ENCODE measurements around the gene GTPBP4. TPM values are rescaled to one million over a fixed set of nuclear protein-coding genes. Genes with fewer than 3 reads are reported as not detected.

Gene GTPBP4
- total and polyA plus RNA-seq, 2 of the 13 experiments (the other 11 are each of a cell fraction or from before 2014, with no cell fraction given) = 24.1 to 85.5 TPM

- TF ChIP-seq, protein P1, sequence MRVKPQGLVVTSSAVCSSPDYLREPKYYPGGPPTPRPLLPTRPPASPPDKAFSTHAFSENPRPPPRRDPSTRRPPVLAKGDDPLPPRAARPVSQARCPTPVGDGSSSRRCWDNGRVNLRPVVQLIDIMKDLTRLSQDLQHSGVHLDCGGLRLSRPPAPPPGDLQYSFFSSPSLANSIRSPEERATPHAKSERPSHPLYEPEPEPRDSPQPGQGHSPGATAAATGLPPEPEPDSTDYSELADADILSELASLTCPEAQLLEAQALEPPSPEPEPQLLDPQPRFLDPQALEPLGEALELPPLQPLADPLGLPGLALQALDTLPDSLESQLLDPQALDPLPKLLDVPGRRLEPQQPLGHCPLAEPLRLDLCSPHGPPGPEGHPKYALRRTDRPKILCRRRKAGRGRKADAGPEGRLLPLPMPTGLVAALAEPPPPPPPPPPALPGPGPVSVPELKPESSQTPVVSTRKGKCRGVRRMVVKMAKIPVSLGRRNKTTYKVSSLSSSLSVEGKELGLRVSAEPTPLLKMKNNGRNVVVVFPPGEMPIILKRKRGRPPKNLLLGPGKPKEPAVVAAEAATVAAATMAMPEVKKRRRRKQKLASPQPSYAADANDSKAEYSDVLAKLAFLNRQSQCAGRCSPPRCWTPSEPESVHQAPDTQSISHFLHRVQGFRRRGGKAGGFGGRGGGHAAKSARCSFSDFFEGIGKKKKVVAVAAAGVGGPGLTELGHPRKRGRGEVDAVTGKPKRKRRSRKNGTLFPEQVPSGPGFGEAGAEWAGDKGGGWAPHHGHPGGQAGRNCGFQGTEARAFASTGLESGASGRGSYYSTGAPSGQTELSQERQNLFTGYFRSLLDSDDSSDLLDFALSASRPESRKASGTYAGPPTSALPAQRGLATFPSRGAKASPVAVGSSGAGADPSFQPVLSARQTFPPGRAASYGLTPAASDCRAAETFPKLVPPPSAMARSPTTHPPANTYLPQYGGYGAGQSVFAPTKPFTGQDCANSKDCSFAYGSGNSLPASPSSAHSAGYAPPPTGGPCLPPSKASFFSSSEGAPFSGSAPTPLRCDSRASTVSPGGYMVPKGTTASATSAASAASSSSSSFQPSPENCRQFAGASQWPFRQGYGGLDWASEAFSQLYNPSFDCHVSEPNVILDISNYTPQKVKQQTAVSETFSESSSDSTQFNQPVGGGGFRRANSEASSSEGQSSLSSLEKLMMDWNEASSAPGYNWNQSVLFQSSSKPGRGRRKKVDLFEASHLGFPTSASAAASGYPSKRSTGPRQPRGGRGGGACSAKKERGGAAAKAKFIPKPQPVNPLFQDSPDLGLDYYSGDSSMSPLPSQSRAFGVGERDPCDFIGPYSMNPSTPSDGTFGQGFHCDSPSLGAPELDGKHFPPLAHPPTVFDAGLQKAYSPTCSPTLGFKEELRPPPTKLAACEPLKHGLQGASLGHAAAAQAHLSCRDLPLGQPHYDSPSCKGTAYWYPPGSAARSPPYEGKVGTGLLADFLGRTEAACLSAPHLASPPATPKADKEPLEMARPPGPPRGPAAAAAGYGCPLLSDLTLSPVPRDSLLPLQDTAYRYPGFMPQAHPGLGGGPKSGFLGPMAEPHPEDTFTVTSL (CRISPR knock-in tag; IDR thresholded peaks at IDR 0.05; ENCODE audit: borderline replicate concordance) = no peak
- TF ChIP-seq ZKSCAN8 (CRISPR knock-in tag; IDR thresholded peaks at IDR 0.05; ENCODE audit: borderline replicate concordance) = peak; percentile 78; the same call in 1 of the 2 replicates
- TF ChIP-seq HNRNPL (IDR thresholded peaks at IDR 0.05; ENCODE audit: low read depth, low read length) = no peak
- no peak for TF ChIP-seq NFIC (IDR thresholded peaks at IDR 0.05; ENCODE audit: low read length)
- no peak for TF ChIP-seq ZBTB7A (CRISPR knock-in tag; IDR thresholded peaks at IDR 0.05)
- TF ChIP-seq FOXM1 (CRISPR knock-in tag; IDR thresholded peaks at IDR 0.05) = no peak
- TF ChIP-seq ZNF891 (CRISPR knock-in tag; IDR thresholded peaks at IDR 0.05) = no peak
- TF ChIP-seq, protein P2, sequence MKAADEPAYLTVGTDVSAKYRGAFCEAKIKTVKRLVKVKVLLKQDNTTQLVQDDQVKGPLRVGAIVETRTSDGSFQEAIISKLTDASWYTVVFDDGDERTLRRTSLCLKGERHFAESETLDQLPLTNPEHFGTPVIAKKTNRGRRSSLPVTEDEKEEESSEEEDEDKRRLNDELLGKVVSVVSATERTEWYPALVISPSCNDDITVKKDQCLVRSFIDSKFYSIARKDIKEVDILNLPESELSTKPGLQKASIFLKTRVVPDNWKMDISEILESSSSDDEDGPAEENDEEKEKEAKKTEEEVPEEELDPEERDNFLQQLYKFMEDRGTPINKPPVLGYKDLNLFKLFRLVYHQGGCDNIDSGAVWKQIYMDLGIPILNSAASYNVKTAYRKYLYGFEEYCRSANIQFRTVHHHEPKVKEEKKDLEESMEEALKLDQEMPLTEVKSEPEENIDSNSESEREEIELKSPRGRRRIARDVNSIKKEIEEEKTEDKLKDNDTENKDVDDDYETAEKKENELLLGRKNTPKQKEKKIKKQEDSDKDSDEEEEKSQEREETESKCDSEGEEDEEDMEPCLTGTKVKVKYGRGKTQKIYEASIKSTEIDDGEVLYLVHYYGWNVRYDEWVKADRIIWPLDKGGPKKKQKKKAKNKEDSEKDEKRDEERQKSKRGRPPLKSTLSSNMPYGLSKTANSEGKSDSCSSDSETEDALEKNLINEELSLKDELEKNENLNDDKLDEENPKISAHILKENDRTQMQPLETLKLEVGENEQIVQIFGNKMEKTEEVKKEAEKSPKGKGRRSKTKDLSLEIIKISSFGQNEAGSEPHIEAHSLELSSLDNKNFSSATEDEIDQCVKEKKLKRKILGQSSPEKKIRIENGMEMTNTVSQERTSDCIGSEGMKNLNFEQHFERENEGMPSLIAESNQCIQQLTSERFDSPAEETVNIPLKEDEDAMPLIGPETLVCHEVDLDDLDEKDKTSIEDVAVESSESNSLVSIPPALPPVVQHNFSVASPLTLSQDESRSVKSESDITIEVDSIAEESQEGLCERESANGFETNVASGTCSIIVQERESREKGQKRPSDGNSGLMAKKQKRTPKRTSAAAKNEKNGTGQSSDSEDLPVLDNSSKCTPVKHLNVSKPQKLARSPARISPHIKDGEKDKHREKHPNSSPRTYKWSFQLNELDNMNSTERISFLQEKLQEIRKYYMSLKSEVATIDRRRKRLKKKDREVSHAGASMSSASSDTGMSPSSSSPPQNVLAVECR (CRISPR knock-in tag; IDR thresholded peaks at IDR 0.05; ENCODE audit: borderline replicate concordance) = peak; percentile 55
- TF ChIP-seq, protein P3, sequence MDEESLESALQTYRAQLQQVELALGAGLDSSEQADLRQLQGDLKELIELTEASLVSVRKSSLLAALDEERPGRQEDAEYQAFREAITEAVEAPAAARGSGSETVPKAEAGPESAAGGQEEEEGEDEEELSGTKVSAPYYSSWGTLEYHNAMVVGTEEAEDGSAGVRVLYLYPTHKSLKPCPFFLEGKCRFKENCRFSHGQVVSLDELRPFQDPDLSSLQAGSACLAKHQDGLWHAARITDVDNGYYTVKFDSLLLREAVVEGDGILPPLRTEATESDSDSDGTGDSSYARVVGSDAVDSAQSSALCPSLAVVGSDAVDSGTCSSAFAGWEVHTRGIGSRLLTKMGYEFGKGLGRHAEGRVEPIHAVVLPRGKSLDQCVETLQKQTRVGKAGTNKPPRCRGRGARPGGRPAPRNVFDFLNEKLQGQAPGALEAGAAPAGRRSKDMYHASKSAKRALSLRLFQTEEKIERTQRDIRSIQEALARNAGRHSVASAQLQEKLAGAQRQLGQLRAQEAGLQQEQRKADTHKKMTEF (CRISPR knock-in tag; IDR thresholded peaks at IDR 0.05) = no peak
- TF ChIP-seq, protein P4, sequence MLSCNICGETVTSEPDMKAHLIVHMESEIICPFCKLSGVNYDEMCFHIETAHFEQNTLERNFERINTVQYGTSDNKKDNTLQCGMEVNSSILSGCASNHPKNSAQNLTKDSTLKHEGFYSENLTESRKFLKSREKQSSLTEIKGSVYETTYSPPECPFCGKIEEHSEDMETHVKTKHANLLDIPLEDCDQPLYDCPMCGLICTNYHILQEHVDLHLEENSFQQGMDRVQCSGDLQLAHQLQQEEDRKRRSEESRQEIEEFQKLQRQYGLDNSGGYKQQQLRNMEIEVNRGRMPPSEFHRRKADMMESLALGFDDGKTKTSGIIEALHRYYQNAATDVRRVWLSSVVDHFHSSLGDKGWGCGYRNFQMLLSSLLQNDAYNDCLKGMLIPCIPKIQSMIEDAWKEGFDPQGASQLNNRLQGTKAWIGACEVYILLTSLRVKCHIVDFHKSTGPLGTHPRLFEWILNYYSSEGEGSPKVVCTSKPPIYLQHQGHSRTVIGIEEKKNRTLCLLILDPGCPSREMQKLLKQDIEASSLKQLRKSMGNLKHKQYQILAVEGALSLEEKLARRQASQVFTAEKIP (CRISPR knock-in tag; IDR thresholded peaks at IDR 0.05; ENCODE audit: borderline replicate concordance) = no peak
- no peak for TF ChIP-seq RAD21 (CRISPR knock-in tag; IDR thresholded peaks at IDR 0.05)
- TF ChIP-seq ISX (CRISPR knock-in tag; conservative IDR thresholded peaks at IDR 0.05) = no peak
- no peak for TF ChIP-seq ZNF468 (CRISPR knock-in tag; IDR thresholded peaks at IDR 0.05)
- TF ChIP-seq, protein P5, sequence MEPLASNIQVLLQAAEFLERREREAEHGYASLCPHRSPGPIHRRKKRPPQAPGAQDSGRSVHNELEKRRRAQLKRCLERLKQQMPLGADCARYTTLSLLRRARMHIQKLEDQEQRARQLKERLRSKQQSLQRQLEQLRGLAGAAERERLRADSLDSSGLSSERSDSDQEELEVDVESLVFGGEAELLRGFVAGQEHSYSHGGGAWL (CRISPR knock-in tag; IDR thresholded peaks at IDR 0.05) = no peak
- 0 out of 2 replicates have a peak, but pooled peaks have one; percentile 13 for TF ChIP-seq PPARG (CRISPR knock-in tag; conservative IDR thresholded peaks at IDR 0.05)
Measured at GRCh38 chr10:1050554-1050953, 62.3 kb downstream of the GTPBP4 start (continued).

Data from HepG2 (cell line).